Stimulated activated CD8-positive, alpha-beta memory T cell treated with anti-CD3 and anti-CD28 coated beads, Interleukin-2, amount 100 ng/mL, for 1 hour (primary cell): ENCODE results near the gene SST.

Experiments used
- DNase-seq, 2 donors: peaks; one replicate each; pipeline ENCODE4 v3.0.0-alpha.2; 2020; ENCODE audit warnings: low read depth in 2 of 2

The SST gene

DNA sequence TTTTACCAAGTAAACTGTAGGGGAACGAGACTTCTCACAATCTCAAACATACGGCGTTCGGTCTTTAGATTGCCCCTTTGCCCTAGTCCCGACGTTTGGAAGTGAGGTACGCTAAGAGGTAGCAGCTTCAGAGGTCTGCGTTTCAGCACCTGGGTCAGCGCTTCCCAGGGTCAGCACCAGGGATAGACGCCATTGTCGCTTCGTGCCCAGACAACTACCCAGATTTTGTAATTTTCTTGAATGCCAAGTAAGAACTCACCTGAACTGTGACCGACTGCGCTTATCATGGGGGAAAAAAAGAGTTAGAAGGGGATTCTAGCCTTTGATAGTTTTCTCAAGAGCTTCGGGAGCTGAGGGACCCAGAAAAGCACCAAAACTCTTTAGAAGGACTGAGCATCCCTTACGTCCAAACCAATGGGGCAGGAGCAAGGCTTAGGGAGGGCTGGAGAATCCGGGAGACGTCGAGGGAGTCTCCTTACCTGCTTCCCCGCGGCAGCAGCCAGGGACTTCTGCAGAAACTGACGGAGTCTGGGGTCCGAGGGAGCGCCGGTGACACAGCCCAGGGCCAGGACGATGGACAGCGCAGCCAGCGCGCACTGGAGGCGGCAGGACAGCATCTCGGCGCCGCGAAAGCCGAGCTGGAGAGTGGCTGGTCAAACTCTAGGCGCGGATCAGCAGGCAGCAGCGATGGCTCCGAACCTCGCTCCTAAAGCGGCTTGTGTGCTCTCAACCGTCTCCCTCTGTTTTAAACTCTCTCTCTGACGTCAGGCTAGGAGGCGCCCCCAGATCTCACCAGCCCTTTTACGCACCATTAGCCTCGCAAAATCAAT lies at the start of gene SST:
Gene SST (minus strand): TSS at position 720 of the 830 bp plus-strand sequence. CDS start 103 bp downstream, at position 617.
- DNase-seq: no peak

DNA sequence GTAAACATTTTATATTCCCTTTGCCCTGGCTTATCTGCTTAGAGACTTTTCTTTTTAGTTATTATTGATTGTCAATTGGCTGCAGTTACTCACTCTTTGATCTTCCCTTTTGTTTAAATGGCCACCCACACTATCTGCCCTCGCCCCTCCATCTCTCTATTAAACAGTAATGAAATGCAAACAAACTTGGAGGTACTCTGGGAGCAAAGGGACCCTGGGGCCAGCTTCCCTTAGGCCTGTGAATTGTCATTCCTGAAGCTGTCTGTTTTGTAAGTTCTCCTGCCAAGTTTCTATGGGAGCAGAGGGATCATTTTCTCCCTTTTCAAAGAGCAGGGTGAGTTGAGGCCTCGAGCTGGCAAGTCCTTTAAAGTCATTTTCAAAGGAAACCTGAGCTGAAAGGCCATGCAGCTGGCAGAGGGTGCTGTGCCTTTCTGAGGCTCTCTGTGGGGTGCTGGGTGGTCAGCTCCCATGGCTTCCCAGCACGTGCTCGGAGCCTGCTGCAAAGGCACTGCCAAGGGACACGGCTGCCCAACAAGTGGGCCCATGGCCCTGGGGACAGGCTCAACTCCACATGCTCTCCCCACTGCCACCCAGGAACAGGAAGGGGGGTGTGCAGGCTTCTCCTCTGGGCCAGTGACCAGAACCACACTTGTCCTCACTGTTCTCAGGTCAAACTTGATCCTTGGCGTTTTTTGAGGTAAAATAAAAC lies 49.6 kb upstream of the SST start:
- no peak for DNase-seq

DNA sequence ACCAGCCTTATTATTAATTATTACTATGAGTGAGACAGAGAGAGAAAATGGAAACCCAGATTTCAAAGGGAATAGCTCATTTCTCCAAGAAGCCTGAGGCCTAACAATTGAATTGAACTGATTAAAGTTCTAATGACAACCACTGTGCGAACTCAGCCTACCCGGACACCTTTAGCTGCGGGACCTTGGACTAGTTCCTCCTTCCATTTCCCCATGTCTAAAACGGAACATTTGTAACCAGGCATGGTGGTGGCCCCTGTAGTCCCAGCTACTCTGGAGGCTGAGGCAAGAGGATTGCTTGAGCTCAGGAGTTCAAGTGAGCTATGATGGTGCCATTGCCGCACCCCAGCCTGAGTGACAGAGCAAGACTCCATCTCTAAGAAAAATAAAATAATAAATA lies 48.6 kb upstream of the SST start:
- DNase-seq: no peak

DNA sequence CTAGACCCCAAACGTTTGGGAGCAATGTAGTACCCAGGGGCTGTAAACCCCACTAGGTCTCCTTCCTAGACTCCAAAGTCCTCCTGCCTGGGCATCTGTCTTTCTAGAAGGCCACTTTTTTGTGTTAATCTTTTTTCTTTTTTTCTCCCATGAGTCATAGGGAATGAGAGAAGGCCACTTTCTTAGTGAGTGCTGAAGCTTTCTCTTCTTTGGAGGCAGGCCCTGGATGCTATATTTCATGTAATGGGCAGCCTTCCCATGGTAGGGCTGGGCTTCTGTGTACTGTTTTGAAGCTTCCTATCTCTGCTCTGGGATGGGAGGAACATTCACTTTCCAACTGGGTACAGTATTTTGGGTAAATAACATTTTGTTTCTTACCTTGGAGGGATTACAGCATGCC lies 47.4 kb upstream of the SST start:
- DNase-seq: no peak

DNA sequence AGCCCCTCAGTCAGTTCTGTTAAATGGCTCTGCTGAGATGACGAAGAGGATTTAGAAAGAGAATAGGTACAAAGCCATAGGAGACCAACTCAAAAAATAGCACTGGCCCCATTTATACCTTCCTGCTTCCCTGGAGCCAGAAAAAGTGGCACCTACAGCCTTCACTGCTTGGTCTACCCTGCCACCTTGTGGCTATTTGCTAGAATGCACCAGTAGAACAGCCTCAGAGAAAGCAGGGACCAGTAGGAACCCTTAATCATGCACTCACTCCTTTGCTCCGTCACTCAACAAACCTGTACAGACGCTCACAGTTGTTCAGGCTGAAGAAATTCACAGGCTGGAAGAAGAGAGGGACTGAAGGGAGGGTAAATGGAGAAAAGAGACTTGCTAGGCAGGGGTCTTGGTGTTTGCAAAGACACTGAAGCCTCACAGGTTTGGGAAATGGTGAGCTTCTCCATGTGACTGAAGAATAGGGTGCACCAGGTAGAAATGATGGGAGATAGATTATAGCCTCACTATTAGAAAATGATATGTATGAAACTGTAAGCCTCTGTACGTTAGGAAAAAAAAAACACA lies 44.3 kb upstream of the SST start:
- DNase-seq: peak; percentile 42

DNA sequence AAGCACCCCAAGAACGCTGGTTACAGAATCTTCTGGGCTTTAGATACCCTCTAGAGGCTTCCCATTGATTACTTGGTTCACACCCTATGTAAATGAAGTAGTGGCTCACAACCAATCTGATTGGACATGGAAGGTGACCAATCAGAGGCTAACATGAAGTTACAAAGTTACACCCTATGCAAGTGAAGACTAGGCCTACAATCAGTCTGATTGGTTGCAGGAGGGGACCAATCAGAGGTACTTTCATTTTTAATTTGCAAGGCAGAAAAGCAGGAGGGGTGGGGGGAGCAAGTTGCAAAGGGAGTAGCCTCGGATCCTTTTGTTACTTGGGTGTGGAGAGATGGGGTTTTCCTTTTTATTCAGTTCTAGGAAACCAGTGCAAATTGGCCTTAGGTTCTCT lies 43.3 kb upstream of the SST start:
- no peak for DNase-seq

DNA sequence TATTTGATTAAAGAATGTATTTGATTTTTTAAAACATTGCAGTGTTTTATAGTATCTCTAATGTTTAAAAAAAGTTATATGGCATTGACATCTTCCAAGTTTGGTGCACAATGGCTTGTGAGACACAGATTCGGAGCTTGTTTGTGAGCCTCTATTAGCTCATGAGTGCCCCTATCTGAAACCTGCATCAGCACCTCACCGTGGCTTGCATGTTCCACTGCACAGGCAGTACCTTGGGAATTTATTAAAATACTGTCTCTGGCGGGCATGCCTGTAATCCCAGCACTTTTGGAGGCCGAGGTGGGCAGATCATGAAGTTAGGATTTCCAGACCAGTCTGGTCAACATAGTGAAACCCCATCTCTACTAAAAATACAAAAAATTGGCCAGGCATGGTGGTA lies 39.0 kb upstream of the SST start:
- DNase-seq: no peak

DNA sequence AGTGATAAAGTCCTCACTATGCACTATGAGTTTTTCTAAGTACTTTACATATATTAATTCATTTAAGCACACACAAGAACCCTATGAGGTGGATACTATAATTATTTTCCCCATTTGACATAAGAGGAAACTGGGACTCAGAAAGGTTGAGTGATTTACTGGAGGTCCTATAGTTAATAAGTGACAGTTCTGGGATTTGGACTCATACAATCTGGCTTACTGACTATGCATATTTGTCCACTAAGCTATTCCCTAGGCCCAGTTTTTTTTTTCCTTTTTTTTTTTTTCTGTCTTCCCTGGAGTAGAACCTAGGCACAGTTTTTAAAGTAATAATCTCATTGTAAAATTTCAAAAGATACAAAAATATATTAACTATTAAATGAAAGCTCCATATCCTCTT lies 38.5 kb upstream of the SST start:
- DNase-seq: no peak

DNA sequence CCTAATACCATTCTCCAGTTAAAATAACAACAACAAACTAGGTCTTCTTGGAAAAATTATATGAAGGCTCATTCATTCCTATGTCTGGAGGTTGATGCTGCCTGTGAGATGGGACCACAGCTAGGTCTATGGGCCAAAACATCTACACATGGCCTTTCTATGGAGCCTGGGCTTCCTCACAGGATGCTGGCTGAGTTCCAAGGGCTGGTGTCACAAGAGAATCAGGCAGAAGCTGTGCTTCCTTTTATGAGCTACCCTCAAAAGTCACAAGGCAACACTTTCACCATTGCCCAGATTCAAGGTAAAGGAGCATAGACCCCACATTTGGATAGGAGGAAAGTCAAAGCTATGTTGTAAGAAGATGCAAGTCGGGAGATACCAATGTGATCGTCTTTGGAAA lies 36.8 kb upstream of the SST start:
- no peak for DNase-seq

DNA sequence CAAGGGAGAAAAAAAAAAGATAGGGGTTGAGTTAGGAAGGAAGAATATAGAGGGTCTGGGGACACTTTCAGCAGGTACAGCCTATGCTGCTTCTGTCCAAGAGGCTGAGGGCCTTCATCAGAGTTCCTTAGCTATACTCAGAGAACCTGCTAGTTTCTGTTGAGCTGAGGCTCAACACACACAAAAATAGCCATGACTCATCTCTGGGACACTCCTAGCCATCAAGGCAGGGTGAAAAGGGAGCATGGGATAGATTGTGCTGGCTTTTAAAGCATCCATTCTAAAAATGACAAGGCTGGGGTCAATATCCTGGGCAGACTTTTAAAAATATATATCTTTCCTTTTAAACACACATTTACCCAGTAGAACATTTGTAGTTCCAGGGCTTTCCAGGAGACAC lies 35.0 kb upstream of the SST start:
- no peak for DNase-seq

DNA sequence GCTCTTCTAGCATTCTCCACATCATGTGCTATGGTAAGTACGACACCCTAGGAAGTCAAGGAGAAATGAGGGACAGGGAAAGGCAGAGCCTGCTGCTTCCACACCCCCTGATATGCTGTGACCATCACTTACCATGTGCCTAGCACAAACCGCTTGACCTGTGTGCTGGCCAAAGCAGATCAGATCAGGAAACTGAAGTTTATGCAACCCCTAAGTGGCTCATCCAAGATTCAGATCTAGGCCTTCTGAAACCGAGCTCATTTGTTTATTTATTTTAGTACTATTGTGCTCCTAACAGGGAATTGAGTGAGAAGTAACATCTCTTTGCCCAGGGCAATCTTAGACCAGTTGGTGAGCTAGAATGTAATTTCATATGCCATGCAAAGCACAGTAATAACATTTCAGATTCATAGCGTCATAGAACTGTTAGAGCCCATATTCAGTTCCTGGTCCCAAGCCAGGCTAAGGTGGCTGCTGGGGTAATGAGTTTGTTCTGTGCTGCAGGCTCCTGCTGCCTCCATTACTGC lies 32.4 kb upstream of the SST start, which contains the start of gene RTP2:
Gene RTP2 (minus strand): TSS at position 51 of the 527 bp plus-strand sequence. CDS start 429 bp downstream, outside the sequence.
- no peak for DNase-seq

DNA sequence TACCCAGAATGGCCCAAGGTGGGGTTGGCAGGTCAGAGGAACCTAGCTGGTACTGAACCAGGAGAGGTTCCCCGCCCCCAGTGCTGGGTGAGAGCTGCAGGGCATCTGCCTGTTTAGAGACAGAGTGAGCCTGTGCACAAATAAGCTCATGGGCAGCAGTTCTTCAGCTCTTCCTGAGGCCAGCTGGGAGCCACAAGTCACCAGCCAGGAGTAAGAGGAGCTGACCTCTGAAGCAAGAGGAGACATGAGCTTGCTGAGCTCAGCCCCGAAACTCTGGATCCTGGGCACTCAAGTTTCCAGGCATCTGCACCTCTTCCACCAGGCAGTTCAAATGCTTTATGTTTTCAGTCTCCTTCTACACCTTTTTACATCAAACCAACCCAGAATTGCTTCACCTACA lies 30.1 kb upstream of the SST start:
- no peak for DNase-seq

DNA sequence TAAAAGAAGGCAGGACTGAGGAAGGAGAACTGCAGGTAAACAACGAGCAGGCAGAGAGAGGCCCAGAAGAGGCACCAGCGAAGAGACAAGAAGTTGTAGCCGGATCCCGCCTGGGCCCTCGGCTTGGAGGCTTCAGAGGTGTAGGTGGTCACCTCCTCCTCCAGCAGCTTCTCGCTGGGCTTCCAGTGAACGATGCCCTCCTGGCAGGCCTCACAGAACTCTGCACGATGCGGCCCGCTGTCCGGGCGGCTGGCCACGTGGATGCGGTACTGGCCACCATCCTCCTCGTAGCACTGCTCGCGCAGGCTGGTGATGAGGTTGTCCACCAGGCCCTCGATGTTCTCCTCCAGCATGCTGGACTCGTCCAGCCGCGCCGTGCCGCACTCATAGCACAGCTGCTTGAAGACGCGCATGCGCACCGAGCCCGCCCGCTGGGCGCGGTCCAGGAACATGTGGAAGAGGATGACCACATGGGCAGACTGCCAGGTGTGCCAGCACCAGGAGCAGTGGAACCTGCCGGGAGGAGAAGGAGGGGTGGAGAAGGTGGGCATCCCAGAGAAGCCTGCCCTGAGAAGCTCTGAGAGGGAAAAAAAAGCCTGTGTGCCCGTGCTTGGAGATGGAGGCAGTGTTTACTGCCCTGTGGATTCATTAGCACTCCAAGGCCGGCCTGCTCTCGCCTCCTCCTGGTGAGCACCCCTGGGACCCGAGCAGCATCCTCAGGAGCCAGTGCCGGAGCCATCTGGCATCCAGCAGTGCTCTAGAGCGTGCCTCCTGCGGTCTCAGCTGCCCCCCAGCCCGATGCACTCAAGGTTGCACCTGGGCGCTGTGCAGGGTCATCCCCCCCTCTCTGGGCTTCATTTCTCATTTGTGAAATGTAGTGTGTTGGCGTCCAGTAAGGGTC lies 28.6 kb upstream of the SST start:
- no peak for DNase-seq

DNA sequence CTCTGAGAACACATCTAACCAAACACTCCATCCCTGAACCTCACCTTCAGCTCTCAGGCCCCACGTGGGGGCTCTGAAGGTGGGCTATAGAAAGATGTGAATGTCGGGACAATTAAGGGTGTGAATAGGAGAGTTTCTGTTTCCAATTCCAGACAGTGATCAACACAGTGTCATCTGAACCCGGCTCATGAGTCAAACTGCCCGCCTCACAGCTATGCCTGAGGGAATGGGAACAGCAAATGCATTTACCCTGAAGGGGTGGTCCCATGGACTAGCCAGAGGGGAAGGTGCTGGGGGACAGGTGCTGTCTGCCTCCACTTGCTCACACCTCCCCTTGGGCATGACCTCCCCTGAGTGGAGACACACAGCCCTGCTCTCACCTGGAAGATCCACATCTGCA lies 25.8 kb upstream of the SST start:
- DNase-seq: no peak

DNA sequence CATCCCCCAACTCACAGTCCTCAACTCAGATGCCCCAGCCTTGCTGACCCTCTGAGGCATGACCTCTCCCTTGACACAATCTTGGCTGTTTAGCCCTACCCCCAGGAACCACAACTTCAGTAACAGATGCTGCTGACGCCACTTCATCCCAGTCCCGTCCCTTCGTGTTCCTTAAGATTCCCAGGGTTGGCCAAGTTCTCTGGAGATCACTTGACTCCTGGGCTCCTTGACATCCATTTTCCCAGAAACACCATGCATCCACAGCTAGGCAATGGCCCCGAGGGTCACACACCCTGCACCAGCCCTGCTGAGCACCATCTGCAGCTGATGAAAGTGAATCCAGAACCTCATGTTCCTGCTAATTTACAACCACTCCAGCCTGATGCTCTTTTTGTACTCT lies 25.3 kb upstream of the SST start:
- no peak for DNase-seq

DNA sequence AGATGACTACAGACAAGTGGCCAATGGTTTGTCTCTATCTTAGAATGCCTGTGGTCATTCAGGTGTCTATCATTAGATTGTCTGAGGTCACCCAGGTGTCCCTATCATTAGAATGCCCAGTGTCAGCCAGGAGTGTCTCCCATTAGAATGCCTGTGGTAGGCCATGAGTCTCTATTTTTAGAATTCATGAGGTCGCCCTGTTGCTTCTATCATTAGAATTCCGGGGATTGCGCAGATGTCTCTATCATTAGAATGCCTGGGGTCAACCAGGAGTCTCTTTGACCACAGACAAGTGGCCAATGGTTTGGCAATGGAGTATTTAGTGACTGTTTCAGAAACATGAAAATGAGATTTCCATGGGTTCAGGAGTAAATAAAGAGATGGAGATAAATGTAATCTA lies 24.6 kb upstream of the SST start:
- DNase-seq: no peak

DNA sequence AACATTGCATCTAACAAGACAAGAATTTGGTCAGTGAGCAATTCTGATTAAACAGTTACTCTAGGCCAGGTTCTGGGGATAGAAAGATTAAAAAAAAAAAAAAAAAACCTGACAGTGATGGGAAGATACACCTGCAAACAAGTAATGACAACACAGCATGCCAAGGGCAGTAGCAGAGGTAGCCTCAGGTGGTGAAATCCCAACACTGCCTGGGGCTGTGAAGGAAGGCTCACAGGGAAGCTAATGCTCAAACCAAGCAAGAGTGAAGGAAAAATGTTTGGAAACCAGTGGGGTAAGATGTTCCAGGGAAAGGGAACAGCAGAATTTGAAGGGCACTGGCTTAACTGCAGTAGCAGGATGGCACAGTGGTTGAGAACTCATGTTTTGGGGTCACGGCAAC lies 23.2 kb upstream of the SST start:
- no peak for DNase-seq

DNA sequence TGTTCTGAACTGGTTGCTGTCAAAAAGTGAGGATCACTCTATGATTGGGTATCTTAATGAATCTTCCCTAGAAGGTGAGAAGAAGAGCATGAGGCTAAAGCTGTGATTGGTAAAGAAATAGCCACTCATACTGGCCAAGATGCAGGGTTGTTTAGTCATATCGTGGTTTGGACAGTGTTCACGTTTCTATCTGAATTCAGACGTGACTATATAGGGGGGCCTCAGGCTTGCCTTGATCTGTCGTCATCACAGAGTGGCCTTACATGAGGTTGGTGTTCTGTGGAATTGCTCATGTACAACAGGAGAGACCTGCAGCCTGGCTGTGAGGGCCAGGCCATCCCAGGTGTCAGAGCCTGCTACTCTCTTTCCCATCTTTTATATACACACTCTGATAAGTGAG lies 19.8 kb upstream of the SST start:
- DNase-seq: no peak

DNA sequence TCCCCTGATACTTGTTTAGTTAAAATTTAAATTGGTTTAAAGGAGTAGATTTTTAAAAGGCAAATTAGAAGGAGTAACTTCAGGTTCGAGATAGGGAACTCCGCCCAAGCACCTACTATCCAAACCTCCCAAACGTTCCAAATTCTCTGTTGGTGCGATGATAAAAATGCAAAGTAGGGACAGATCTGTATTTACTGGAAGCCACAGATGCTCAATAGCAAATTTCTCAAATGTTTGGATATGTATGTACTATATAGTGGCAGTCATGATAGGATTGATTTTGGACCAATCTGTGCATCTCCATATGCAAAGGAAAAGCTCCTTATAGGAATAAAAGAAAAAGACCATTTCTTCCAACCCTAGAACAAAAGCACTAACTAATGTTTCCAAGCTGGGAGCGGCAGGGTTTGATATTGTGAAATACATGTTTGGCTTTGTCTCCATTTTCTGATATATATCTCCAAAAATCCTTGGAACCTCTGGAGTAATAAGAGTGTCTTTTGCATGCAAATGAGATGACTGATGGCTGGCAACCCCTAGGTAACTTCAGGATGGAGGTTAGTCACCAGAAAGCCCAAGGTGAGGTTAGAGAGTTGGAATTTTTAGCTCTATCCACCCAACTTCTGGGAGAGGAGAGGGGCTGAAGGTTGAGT lies 16.6 kb upstream of the SST start:
- DNase-seq: no peak

DNA sequence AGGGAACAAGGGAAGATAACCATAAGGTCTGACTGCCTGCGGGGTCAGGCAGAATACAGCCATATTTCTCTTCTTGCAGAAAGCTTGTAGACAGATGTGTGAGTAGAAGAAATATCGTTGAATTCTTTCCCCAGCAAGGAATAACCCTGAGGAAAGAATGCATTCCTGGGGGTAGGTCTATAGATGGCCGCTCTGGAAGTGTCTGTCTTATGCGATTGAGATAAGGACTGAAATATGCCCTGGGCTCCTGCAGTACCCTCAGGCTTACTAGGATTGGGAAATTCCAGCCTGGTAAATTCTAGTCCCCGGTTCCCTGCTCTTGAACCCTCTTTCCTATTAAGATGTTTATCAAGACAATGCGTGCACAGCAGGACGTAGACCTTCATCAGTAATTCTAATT lies 15.8 kb upstream of the SST start:
- no peak for DNase-seq

DNA sequence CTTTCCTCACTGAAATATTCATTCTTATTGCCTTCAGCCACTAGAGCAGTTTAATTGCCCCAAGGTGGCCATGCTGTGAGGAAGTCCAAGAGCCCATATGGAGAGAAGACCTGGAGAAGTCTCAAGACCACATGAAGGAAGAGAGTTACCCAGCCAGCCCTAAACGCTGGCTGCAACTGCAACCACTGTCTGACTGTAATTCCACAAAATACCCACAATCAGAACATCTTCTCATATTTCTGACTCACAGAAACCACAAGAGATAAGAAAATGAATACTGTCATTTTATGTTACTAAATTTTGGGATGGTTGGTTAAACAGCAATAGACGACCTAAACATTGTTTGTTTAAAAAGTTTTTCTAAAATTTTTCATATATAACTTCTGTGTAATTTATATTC lies 14.7 kb upstream of the SST start:
- no peak for DNase-seq
